Measurements from ENCODE around the gene EQTN.
A peak's percentile ranks its signal among the peaks of the same experiment; 100 is the strongest.

EQTN gene

DNA sequence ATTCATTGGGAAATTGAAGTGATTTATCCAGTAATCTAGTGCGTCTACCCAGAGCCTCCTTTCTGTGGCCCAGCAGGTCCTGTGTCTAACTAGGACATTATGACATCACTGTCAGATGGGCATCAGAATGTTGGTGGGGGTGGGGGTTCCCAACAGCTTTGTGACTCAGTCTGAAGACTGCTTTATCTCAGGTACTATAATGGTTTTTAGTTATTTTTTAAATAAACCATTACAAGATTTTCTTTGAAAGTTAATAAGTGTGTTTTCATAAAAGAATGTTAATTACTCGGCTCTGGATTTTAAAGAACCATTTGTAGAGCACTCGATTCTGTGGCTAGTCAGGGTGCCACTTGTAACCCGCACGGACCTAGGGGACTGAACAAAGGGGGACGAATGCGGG, at the start of gene EQTN:
EQTN (minus strand) TSS at position 101 of the 400 bp plus-strand sequence; CDS start at position 6, 95 bp downstream.
- DNase-seq = no peak

DNA sequence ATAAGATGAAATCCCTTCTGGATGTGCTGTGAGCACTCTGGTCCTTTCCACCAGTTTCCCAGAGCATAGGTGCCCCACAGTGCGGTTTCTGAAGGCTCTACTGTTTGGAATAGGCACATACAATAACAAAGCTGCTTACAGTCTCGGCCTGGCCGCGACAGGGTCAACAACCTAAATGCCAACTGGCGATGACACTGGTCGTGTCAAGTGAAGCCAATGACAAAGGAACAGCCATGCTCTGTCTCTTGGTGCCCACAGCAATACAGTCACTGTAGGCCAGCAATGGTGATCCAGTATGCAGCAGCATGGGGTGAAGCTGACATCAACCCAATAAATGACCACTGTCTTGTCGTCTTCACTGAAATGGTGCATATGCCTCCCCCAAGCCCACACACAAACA, 47.8 kb upstream of the EQTN start:
- no peak for DNase-seq

DNA sequence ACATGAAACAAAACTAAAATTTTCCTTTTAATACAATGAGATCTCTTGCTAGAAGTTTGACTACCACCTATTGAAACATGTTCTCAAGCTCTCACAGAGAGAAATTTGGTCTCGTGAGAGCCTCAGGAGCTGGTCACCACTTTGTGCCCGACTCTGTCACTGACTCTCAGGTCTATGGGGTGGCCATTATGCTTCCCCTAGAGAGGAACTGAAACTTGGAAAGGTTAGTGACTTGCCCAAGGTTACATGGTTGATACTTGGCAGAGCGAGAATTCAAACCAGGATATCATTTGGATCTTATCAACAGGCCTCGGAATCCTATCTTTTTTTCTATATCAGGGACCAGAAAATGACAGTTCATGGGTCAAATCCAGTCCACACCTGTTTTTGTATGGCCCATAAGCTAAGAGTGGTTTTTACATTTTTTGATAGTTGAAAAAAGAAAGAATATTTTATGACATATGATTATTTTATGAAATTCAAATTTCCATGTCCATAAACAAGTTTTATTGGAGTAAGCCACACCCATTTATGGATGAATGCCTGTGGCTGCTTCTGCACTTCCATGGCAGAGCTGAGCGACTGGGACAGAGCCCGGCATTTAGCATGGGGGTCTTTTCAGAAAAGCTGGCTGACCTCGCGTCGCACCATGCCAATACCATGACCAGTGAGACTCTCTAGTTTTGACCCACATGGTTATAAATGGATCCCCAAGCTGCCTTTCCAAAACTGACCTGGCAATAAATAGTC, 44.8 kb upstream of the EQTN start:
- DNase-seq = no peak

DNA sequence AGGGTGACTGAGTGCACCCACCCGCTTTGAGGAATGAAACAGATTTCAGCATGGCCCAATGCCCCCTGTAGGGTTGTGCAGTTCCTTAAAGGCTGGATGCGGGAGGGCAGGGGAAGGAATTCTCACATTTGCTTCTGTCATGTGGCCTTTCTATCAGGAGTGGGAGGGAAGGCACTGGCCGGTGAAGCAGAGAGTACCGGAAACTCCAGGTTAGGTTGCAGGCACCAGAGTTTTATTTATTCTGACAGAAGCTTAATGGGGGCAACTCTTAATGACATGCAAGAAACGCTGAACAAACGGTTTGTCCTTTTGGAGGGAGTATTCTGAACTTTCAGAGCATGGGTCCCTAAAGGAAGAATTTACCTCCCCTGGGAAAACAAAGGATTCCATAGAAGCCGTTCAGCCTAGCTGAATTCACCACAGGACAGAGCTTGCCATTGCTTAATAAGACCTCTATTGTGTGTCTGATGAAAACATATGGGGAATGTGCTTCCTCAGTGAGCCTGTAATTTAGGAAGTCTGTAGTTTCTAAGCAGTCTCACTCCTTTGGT, 44.1 kb upstream of the EQTN start:
- no peak for DNase-seq

DNA sequence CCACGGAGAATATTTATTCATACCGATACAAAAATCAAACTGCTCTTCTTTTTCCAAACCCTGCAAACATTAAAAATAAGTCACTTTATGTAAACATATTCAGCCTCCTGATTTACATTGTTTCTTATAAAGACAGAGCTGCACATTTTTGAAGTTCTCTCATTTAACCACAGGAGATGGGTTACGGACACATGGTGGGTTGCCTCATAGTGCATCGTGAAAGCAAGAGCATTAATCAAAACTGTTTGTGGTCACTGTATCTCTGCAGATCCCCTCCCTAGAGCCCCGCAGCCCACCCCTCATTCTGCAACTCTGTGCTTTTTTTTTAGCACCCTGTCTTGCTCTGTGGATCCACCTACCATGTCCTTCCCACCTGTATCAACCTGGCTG, 43.3 kb upstream of the EQTN start:
- DNase-seq = no peak

DNA sequence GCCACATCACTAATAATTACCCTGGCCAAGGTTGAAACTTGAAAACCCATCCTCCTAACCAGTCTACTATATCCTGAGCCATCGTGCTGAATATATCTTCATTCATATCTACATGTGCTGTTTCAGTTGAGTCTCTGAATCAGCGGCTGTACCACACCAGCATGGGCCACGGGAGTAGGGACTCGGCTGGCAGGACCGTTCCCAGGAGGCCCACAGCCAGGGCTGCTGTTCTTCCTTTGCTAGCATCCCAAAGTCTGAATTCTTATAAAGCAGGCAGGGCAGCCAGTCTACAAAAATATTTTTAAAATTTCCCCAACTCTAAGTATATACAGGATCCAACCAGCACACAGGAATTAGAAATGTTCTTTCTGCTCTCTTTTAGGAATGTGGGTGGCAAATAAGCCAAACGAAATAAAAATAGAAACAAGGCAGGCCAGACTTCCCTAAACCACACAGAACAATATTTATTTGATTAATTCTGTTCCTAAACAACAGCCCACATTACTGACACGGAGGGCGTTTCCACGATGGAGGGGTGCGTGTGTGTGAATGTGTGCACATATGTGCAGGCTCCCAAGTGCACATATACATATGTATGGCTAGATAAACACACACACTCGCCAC, 42.8 kb upstream of the EQTN start:
- no peak for DNase-seq

DNA sequence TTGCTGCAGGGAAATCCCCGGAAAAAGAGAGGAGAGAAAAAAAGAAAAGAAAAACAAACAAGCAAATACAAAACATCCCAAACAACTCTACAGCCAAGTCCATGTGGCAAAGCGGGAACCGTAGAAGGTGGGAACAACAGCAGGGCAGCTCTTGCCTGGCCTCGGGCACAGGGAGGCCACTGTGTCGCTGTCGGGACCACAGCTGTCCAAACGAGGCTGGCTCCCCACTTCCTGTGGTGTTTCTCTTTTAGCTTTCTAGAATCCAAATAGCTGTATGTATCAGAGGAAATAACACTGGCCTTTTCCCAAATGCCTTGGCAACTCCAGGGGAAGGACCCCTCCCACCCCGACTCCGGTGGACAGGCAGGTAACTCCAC, 41.6 kb upstream of the EQTN start:
- no peak for DNase-seq

DNA sequence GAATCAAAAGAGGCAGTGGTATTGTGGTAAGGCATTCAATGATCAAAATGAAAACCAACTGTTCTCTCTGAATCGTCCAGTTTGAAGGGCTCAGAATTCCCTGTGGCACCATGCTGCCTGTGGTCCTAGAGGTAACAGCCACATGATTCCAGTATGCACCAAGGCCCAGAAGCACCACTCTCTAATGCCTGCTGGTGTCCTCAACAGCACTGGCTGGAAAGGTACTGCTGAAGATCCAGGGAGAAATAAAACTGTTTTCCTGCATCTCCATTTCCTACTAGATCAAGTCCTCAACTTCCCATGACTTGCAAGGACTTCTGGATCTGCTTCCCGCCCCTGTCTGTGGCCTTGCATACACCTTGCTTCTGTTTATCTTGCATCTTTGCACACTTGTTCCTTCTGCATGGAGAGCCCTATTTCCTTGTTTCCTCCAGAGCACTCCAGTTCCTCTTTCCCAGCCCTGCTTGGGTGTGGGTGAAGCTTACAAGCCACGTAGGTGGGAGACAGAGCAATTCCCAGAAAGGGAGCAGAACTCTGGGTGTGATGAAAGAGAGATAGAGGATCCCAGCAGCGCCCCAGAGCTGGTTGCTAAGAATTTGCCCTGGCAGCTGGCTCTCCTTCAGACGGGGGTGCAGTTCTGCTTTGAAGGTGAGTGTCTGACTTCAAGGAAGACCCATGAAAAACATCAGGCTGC, 41.0 kb upstream of the EQTN start:
- no peak for DNase-seq

DNA sequence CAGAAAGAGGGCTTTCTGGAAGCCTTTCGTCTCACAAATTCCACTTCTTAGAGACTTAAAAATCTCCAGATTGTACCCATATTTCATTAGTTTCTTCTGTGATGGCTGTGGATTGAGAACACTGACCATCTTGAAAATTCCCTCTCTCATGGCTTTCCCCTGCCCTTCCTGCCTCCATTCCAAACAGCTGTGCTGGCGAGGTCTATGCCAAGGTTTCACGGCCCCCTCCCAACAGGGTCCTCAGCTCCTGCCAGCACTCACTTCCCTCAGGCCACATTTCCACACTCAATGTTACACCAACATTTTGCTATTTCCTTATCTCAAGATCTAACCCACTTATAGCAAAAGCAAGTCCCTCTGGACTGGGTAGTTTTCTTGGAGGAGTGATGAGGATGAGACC, 40.3 kb upstream of the EQTN start:
- DNase-seq = no peak

DNA sequence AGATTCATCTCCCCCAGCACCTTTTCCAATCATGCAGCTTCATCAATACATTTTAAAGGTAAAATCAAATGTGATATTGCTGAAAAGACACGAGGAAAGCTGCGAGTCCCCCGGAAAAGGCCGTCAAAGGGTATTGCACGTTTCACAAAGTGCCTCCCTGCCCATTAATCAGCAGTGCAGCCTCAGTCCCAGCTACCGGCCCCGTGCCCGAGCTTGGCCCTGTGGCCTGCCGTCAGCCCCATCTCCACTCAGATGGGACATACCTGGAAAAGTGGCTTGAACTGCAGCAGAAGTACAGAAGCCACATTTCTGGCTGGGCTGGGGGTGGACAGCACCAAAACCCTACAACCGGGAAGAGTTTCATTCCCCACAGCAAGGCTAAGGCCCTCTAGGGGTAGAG, 39.9 kb upstream of the EQTN start:
- DNase-seq = no peak

DNA sequence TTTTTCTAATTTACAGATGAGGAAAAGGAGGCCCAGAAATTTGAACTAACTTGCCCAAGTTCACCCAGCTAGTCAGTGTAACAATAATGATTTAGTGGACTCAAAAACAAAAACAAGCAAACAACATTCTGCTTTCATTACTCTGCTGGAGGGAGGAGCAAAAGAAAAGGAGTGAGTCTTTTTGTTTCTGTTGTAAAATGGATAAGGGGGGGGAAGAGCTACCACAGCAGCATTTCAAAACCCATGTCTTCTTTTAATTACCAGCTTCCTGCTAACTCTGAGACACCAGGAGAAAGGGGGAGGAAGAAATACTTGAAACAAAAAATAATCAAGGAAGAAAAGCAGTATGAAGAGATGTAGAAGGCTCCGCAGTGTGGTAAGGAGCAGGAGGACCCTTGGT, 39.2 kb upstream of the EQTN start:
- DNase-seq = no peak

DNA sequence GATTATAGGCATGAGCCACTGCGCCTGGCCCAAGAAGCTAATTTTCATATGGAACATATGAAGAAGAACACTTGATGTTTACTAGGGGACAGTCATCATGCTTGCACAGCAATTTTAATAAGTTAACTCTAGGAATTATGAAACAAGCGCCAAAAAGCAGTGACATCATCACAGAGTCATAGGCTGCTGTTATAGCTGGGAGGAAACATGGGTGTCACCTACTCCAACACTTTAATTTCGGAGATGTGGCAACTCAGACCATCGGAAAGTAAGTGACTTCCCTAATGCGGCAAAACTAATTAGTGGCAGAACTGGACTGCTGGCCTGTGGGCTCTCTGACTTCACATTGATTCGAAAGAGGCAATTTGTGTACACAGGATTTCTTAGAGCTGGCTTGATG, 38.1 kb upstream of the EQTN start:
- no peak for DNase-seq

DNA sequence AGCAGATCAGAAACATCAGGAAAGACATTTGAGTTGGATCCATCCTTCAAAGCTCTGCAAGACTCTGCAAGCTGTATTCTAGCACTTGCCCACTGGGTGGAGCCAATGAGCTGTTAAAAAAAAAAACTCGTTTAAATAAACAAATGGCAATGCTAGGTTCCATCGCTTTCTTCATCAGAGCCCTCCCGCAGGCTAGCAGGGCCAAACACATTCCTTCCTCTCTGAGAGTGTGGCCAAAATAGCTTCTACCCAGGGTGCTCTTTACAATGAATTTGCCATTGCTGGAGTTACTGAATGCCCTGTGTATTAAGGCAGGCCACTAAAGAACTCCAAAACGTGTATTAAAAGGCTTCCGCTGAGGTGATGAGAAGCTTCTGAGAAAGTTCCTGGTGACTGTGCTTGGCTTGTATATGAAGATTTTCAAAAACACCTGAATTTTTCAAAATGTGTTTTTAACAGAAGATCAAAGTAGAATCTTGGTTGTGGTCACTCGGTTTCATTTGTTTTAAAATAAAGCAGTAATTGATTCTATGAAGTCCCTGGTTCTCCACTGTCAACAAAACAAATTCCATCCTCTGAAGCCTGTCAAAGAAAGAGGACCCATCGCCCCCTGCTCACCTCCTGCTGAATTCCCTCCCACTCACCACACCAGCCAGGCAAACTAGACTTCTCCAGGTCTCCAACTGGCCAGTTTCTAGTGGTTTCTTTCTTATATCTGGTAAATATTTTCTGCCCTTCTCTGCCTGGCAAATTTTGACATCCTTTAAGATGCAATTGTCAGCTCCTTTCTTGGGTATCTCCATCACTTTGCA, 36.5 kb upstream of the EQTN start:
- DNase-seq = peak; percentile 59

DNA sequence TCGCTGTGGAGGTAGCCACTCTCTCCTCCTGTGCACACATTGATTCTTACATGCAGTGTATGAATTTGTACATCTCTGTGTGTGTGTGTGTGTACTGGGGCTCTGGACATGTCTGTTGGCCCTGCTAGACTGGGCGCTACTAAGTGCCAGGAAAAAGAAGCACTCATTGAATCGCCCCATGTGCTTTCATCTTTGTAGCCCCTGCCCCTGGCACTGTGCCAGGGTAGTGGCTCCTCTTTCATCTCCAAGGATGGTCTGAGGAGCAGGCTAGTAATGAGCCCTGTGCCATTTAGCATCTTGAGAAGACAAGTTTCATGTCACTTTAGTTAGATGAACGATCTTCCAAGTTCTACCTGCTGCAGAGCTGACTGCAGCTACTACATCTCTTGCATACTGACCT, 34.4 kb upstream of the EQTN start:
- no peak for DNase-seq

DNA sequence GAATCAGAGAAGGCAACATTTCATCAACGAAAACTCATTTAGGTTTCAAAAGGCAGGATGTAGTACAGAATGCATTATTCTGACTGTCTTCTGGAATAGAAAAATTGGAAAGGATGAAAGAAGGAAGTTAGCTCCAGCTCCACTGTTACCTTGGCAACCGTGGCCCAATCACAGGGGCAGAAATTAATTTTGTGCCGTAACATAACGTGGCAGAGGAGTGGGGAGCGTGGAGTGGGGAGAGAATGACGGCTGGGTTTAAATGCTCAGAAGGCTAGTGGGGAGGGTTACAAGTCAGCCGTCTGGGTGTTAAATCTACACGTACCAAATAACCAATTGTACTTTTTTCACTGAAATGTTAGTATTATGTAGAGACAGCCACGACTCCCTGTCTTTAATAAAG, 32.3 kb upstream of the EQTN start:
- DNase-seq = no peak

DNA sequence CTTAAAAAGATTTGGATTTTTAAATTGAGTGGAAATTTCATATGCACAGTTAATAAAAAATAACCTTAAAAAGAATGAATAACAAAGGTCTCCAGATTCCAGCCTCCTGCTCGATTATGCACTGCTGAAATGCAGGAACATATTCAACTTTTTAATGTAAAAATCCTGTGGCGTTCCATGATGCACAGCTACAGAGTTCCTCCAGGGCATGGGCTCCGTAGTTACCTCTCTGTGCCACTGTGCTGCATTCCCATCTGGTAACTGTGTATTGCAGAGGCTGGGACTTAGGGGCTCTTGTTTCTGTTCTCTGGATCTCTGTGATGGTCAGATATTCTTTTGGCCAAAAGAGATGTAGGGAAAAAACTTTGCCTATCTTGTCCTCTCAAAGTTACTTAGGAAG, 31.5 kb upstream of the EQTN start:
- no peak for DNase-seq

DNA sequence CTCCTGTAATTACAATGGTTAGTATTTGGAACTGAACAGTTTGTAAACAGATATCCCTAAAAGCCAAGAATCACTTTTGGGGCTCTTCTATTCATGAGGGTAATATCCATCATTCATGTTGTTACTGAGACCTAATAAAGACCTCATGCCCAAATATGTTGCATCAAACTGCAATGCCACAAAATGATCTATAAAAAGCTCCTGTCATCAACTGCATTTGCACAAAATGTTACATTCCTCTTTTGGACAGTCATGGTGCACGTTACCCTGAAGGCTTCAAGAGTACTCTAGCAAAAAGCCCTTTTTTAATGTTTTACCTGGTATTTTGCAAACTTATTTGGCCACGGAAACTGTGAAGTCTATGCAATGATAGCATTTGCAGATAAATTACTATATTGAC, 14.2 kb upstream of the EQTN start:
- no peak for DNase-seq

DNA sequence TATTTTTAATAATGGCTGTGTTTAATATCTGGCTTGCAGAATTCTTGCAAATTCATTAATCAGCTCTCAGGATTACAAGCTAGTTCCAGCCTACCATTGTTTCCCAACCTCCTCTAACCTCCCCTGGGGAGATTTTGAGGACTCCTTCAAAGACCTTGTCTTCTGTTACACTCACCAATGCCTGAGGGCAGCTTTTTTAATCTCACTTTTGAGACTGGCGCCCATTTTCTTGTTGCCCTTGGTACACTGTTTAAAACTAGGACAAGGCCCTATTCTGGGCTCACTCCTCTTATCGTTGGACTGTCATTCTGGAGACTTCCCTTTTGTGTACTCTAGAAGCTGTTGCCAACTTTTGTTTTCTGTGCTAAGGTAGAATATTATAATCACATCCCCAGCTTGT, 13.6 kb upstream of the EQTN start:
- no peak for DNase-seq

DNA sequence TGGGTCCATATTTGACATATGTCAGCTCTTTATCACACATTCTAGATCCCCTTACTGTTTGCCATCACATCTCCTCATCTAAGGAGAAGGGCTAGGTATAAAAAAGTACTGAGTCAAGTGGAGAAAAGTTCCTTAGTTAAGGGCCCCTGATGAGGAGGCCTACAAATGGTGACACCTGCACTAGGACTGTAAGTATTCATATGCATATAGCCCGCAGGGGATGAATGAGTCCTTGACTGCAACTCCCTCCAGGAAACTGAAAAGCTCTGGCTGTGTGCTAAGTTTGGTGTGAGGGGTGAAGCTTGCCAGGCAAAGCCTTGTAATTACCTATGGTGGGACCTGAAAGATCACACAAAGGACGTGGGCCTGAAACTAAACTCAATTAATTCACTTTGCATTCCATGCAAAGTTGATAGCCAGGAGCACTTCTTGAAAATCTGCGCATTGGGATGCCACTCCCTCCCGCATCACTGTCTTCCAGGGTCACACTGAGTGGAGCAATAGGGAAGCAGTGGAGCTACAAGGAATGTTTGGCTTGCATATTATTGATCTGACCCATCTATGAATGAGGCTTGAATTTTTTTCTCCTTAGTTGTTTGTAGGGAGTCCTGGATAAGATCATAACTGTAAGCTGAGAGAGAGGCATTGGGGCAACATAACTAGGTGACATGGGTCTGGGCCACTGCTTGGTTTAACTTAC, 11.9 kb upstream of the EQTN start:
- no peak for DNase-seq

DNA sequence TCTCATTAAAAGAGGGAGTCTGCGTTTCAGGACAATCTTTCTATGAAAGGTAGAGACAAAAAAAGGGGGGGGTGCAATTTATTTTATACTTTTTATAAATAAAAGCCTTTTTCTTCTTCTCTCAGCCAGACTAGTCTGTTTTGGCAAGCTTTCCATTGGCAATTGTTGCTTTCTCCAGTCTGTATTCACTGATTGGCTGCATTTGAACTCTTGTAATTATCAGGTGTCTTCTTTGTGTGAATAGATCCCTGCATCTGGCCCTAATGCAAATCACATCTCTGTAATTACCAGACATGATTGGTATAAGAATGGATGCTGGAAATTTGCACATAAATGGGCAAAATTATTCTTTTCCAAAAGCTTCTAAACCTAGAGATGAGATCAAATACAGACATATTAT, 7.6 kb upstream of the EQTN start:
- no peak for DNase-seq

DNA sequence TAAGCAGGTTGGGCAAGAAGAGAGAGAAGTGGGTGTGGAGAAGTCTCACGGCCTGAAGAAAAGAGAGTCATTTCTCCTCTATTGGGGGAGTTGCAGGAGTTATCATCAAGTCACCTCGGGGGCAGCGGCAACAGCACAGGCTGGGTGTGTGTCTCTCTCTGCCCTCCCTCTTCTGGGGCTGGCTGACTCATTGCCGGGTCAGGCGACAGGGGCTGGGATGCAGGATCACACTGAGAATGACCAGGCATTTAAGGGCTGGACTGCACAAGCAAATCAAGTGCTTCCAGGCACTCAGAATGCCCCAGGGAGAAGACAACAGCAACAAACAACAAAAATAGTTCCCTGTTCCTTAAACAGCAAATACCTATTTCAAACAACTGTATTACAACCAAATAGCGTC, 6.3 kb upstream of the EQTN start:
- DNase-seq = no peak

DNA sequence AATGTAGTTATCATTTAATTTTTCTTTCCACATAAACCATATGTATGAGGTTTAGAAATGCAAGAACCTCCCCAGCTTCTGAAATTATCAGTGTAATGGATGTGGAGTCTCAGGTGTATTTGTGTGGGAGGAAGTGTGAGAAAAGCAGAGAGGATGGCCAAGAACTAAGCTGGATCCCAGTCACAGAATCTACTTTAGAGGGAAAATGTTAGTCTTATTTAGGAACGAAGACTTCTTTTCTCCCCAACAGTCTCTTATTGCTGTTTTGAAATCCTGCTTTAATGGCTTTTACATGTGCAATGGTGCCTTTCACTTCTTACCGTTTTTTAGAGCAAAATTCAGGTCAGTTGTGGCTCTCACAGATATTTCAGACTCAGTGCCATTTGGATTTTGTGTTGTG, 3.0 kb downstream of the EQTN start:
- no peak for DNase-seq
